Measurements from ENCODE around the gene RAP1GAP. TPM values are rescaled to one million over a fixed set of nuclear protein-coding genes. Genes with fewer than 3 reads are reported as not detected.

Gene RAP1GAP
- total RNA-seq, 1 donor from 2014 or later: 1.1 TPM

DNA sequence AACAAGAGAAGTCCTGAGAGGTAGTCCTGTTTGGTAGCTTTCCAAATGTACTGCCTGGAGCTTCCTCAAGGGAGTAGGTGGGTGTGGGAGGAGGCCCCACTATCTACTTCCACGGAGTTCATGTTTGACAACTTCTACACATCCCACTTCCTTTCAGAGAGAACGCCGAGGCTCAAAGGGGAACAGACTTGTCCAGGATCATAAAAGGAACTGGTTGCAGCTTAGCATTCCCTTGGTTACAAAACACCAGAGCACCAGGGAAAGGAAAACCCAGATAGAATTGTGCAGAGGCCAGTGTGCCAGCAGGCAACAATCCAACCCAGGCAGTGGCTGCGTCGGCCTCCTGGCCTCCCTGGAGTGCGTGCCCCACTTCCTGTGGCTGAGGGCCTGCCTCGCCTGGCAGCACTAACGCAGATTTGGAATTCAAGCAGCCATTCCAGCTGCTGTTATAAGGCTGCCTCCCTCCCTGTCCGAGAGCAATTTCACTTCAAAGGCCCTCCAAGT lies 4.2 kb upstream of the RAP1GAP start:
- DNase-seq (ENCODE audit: low read depth) (no peak), FAIRE-seq (peak; percentile 18)
- peaks cover 4% of the 10 kb centered on the region for H3K27me3 ChIP-seq (ENCODE audit: control insufficient read depth, insufficient read depth, low read length)
- H3K4me3 ChIP-seq (ENCODE audit: low read depth, low read length): no peak overlapping the region
- H3K36me3 ChIP-seq (ENCODE audit: control insufficient read depth, insufficient read depth, low read length): no peaks in the 10 kb centered on the region
- TF ChIP-seq, protein P1, sequence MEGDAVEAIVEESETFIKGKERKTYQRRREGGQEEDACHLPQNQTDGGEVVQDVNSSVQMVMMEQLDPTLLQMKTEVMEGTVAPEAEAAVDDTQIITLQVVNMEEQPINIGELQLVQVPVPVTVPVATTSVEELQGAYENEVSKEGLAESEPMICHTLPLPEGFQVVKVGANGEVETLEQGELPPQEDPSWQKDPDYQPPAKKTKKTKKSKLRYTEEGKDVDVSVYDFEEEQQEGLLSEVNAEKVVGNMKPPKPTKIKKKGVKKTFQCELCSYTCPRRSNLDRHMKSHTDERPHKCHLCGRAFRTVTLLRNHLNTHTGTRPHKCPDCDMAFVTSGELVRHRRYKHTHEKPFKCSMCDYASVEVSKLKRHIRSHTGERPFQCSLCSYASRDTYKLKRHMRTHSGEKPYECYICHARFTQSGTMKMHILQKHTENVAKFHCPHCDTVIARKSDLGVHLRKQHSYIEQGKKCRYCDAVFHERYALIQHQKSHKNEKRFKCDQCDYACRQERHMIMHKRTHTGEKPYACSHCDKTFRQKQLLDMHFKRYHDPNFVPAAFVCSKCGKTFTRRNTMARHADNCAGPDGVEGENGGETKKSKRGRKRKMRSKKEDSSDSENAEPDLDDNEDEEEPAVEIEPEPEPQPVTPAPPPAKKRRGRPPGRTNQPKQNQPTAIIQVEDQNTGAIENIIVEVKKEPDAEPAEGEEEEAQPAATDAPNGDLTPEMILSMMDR (IDR thresholded peaks at IDR 0.05; ENCODE audit: insufficient read depth, low read length, severe bottlenecking): no peak

DNA sequence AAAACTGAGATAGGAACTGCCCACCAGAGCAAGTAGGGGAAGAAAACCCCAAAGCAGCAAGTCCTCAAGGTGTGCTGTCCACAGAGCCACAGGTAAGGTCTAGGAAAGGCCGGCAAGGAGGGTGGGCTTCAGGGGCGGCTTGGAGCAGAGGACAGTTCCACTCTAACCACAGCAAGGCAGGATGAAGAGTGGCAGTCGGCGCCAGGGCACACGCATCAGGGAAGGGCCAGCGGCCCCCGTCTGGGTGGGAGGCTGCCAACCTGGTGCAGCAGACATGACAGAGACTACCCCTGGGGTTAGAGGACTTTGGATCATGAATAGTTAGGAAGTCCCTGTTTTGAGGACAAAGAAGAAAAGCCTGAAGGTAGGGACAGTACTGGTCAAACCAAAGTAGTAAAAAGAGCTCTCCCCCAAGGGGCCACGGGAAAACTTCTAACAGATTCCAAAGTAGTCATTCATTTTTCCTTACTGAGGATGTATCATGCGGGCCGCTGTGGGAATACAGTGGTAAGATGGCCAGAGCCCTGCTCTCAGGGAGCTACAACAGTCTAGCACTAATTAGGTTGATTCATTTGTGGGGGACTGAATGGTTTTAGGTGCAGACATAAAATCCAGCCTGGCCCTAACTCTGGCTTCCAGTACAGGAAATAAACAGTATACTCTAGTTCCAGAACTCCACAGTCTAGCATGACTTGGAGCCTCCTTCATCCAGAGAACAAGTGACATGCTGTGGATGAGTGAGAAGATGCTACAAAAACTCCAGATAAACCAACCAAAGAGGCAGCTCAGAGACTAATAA lies 3.5 kb upstream of the RAP1GAP start:
- peak; percentile 23 for FAIRE-seq
- no peak for DNase-seq (ENCODE audit: low read depth)

DNA sequence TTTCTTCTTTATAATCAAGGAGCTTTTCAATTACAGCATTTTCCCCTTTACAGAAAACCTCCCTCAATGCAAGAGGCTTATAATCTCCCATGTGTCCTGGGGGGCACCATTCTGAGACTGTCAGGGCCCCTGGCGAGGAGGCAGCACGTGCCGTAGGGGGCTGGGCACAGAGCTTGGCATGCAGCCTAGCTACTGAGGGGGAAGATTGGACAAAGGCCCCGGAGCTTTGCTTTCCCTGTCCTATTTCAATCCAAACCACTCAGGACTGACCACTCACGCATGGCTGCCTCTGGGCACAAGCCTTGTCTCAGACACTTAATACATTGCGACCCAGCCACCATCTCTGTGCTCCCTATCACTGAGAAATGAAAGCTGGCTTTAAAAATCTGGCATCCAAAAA lies 2.8 kb upstream of the RAP1GAP start:
- H3K4me3 ChIP-seq (ENCODE audit: low read depth, low read length): no peak overlapping the region
- FAIRE-seq: no peak
- H3K36me3 ChIP-seq (ENCODE audit: control insufficient read depth, insufficient read depth, low read length): no peaks in the 10 kb centered on the region
- DNase-seq (ENCODE audit: low read depth): no peak
- TF ChIP-seq, protein P1 (IDR thresholded peaks at IDR 0.05; ENCODE audit: insufficient read depth, low read length, severe bottlenecking): no peak
- H3K27me3 ChIP-seq (ENCODE audit: control insufficient read depth, insufficient read depth, low read length): peaks cover 9% of the 10 kb centered on the region

More for the DNA sequence above, 3.5 kb upstream of the RAP1GAP start:
- Histone ChIP-seq H3K4me3 (ENCODE audit: low read depth, low read length) (no peak overlapping the region), H3K36me3 (ENCODE audit: control insufficient read depth, insufficient read depth, low read length) (no peaks in the 10 kb centered on the region), H3K27me3 (ENCODE audit: control insufficient read depth, insufficient read depth, low read length) (peaks cover 9% of the 10 kb centered on the region)
- TF ChIP-seq, protein P1 (IDR thresholded peaks at IDR 0.05; ENCODE audit: insufficient read depth, low read length, severe bottlenecking): no peak

DNA sequence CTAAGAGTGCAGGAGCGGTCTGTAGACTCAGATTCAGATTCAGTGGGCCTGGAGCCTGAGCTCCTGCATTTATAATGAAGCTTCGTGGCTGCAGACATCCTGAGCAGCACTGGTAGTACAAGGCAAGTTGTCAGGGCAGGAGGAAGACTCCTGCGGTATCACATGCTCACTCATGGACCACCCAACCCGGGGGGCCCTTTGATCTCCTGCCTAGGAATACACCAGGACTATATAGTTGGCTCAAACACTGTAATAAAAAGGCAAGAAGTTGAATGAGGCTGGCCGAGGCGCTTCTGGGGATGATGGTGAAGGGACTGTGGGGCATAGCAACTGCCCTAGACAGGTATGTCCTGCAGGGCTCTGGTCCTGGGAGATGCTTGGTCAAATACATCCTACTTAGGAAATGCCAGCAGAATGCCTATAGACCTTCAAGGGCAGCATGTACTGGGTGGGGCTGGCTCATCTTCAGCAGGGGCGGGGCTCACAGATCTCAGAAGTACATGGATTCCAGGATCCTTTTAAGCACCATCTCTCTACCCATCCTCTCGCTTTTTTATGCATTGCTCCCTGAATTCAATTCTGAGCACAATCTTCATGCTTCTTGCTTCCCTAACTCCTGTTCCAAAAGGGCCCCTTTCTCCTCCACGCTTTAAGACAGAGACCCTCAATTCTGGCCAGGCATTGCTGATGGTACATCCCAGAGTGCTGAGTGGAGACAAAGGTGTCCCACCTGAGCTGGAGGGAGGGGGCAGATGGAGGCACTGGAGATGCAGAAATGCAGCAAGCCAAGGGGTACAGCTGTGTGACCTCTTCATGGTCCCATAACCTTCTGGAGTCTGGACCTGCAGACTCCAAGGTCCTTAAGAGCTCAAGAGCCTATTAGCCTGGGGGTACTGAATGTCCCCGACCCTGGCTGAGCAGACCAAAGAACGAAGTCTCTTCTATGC lies 2.1 kb upstream of the RAP1GAP start:
- TF ChIP-seq, protein P1 (IDR thresholded peaks at IDR 0.05; ENCODE audit: insufficient read depth, low read length, severe bottlenecking): no peak
- H3K36me3 ChIP-seq (ENCODE audit: control insufficient read depth, insufficient read depth, low read length): no peaks in the 10 kb centered on the region
- H3K4me3 ChIP-seq (ENCODE audit: low read depth, low read length): no peak overlapping the region
- peaks cover 9% of the 10 kb centered on the region for H3K27me3 ChIP-seq (ENCODE audit: control insufficient read depth, insufficient read depth, low read length)
- DNase-seq (ENCODE audit: low read depth) (no peak), FAIRE-seq (peak; percentile 47)

DNA sequence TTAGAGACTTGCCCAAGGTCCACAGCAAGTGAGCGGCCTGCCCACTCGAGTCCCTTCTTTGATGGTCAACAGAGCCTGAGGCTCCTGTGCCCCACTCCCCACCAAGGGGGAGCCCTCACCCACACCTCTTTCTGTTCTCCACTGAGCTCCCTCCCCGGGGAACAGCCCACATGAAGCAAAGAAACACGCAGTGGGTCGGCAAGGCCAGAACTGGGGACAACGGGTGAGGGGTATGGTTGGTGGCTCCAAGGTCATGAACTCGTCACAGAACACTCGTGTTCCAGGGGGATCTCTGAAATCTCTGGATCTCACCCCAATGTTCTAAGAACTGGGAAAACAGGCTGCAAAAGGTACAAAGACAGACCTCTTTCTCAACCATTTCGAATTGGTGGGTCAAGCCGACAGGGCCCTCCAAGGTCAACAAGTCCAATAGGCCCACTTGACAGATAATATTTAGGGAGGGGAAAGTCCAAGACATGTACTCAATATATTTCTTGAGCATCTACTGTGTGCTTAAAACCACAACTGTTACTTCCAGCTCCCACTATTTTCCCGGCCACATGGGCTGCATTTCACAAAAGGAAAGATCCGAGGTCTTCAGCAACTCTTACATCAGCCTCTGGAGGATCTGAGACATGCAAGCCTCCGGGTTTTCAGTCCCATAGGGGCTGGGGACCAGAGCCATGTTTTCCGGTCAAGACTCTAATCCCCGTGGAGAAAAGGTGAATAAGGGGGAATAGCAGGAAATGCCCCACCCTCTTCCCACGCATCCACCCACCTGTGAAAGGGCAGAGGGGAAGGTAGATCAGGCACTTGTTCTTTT lies 1.1 kb upstream of the RAP1GAP start:
- no peaks in the 10 kb centered on the region for H3K36me3 ChIP-seq (ENCODE audit: control insufficient read depth, insufficient read depth, low read length)
- FAIRE-seq: no peak
- peaks cover 9% of the 10 kb centered on the region for H3K27me3 ChIP-seq (ENCODE audit: control insufficient read depth, insufficient read depth, low read length)
- no peak overlapping the region for H3K4me3 ChIP-seq (ENCODE audit: low read depth, low read length)
- no peak for DNase-seq (ENCODE audit: low read depth)
- TF ChIP-seq, protein P1 (IDR thresholded peaks at IDR 0.05; ENCODE audit: insufficient read depth, low read length, severe bottlenecking): no peak
